ENCODE data around the gene SLC25A41. TPM values are rescaled to one million over a fixed set of nuclear protein-coding genes. Genes with fewer than 3 reads are reported as not detected.

SLC25A41 gene
- total and polyA plus RNA-seq, 2 of the 13 experiments (the other 11 are each of a cell fraction or from before 2014, with no cell fraction given), result 0.33 to 0.95 TPM

DNA sequence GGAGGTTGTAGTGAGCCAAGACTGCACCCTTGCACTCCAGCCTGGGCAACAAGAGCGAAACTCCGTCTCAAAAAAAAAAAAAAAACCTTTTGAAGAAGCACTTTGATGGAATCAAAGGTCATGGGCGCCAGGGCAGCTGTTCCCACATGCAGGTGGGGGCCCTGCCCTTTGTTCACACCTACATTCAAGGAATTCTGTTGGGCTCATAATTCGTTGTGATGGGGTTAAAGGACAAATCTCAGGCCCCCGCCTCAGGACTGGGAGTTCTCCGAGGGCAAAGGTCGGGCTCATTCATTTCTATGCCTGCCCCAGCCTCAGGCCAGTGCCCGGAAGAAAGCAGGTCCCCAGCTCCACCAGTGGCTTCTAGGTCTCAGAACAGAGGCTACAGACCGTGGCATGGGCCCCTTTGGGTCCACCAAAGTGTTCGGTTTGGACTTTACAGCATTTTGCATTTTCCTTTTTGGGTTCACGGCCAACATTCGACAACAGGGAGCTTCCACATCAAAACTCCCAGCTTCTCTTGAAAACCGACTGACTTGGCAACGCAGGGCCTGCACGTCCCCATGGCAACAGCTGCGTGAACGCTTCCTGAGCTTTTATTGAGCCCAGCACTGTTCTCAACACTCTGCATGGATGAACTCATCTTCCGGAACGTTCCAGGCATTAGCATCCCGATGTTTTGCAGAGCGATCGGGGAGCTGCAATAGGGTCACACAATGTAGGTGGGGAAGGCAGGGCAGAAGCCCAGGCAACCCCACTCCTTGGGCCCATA is 30.5 kb downstream of the SLC25A41 start (continued):
- peak; percentile 96 for TF ChIP-seq PATZ1 (CRISPR knock-in tag; IDR thresholded peaks at IDR 0.05)
- no peak; the same call in 1 of the 2 replicates for TF ChIP-seq ISL2 (CRISPR knock-in tag; IDR thresholded peaks at IDR 0.05)
- peak; percentile 81 for TF ChIP-seq RFX1 (IDR thresholded peaks at IDR 0.05)
- TF ChIP-seq ZFYVE20 (CRISPR knock-in tag; IDR thresholded peaks at IDR 0.05; ENCODE audit: borderline replicate concordance, low read depth), result no peak
- TF ChIP-seq PPARG (CRISPR knock-in tag; conservative IDR thresholded peaks at IDR 0.05), result no peak
- no peak for TF ChIP-seq ERF (CRISPR knock-in tag; IDR thresholded peaks at IDR 0.05)
- TF ChIP-seq ZBTB42 (CRISPR knock-in tag; IDR thresholded peaks at IDR 0.05), result no peak
- TF ChIP-seq MEIS2 (CRISPR knock-in tag; IDR thresholded peaks at IDR 0.05), result no peak
- TF ChIP-seq PRDM4 (CRISPR knock-in tag; IDR thresholded peaks at IDR 0.05; ENCODE audit: borderline replicate concordance), result no peak
- peak; percentile 51; the same call in 1 of the 2 replicates for TF ChIP-seq ZFP36L1 (CRISPR knock-in tag; IDR thresholded peaks at IDR 0.05)
- no peak for TF ChIP-seq TMF1 (CRISPR knock-in tag; IDR thresholded peaks at IDR 0.05; ENCODE audit: low read depth)
- no peak for TF ChIP-seq ZNF841 (CRISPR knock-in tag; IDR thresholded peaks at IDR 0.05; ENCODE audit: borderline replicate concordance)
- TF ChIP-seq, protein P1, sequence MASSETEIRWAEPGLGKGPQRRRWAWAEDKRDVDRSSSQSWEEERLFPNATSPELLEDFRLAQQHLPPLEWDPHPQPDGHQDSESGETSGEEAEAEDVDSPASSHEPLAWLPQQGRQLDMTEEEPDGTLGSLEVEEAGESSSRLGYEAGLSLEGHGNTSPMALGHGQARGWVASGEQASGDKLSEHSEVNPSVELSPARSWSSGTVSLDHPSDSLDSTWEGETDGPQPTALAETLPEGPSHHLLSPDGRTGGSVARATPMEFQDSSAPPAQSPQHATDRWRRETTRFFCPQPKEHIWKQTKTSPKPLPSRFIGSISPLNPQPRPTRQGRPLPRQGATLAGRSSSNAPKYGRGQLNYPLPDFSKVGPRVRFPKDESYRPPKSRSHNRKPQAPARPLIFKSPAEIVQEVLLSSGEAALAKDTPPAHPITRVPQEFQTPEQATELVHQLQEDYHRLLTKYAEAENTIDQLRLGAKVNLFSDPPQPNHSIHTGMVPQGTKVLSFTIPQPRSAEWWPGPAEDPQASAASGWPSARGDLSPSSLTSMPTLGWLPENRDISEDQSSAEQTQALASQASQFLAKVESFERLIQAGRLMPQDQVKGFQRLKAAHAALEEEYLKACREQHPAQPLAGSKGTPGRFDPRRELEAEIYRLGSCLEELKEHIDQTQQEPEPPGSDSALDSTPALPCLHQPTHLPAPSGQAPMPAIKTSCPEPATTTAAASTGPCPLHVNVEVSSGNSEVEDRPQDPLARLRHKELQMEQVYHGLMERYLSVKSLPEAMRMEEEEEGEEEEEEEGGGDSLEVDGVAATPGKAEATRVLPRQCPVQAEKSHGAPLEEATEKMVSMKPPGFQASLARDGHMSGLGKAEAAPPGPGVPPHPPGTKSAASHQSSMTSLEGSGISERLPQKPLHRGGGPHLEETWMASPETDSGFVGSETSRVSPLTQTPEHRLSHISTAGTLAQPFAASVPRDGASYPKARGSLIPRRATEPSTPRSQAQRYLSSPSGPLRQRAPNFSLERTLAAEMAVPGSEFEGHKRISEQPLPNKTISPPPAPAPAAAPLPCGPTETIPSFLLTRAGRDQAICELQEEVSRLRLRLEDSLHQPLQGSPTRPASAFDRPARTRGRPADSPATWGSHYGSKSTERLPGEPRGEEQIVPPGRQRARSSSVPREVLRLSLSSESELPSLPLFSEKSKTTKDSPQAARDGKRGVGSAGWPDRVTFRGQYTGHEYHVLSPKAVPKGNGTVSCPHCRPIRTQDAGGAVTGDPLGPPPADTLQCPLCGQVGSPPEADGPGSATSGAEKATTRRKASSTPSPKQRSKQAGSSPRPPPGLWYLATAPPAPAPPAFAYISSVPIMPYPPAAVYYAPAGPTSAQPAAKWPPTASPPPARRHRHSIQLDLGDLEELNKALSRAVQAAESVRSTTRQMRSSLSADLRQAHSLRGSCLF (CRISPR knock-in tag; IDR thresholded peaks at IDR 0.05; ENCODE audit: borderline replicate concordance), result no peak
- TF ChIP-seq, protein P2, sequence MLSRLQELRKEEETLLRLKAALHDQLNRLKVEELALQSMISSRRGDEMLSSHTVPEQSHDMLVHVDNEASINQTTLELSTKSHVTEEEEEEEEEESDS (CRISPR knock-in tag; IDR thresholded peaks at IDR 0.05; ENCODE audit: borderline replicate concordance), result no peak
- no peak for TF ChIP-seq ZNF607 (CRISPR knock-in tag; IDR thresholded peaks at IDR 0.05; ENCODE audit: borderline replicate concordance)
- TF ChIP-seq HDAC6 (IDR thresholded peaks at IDR 0.05; ENCODE audit: low read depth, low read length), result no peak
- 0 out of 2 replicates have a peak, but pooled peaks have one; percentile 9 for TF ChIP-seq ZNF629 (CRISPR knock-in tag; conservative IDR thresholded peaks at IDR 0.05)
- TF ChIP-seq, protein P3, sequence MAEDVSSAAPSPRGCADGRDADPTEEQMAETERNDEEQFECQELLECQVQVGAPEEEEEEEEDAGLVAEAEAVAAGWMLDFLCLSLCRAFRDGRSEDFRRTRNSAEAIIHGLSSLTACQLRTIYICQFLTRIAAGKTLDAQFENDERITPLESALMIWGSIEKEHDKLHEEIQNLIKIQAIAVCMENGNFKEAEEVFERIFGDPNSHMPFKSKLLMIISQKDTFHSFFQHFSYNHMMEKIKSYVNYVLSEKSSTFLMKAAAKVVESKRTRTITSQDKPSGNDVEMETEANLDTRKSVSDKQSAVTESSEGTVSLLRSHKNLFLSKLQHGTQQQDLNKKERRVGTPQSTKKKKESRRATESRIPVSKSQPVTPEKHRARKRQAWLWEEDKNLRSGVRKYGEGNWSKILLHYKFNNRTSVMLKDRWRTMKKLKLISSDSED (CRISPR knock-in tag; IDR thresholded peaks at IDR 0.05), result 0 out of 2 replicates have a peak, but pooled peaks have one; percentile 44
- TF ChIP-seq MTF1 (CRISPR knock-in tag; IDR thresholded peaks at IDR 0.05), result no peak

Data from HepG2 (cell line).